Erythroblast (primary cell): ENCODE measurements around the gene TRMT2A.

Experiments used
- GATA1 ChIP-seq: IDR thresholded peaks from 2 replicates; pipeline ENCODE4 v1.6.1; 2011; ENCODE audit warnings: low read depth, mild to moderate bottlenecking, control low read depth, low read length, moderate library complexity
- POLR2A ChIP-seq: IDR thresholded peaks from 2 replicates; pipeline ENCODE4 v1.6.1; 2011; ENCODE audit warnings: mild to moderate bottlenecking, low read length

- no peak for TF ChIP-seq POLR2A
- TF ChIP-seq GATA1, result no peak
Measured at GRCh38 chr22:20140521-20140964, 23.5 kb upstream of the TRMT2A start.
